ENCODE measurements around the gene XPNPEP2.
A peak's percentile ranks its signal among the peaks of the same experiment; 100 is the strongest.

XPNPEP2 gene

GRCh38 chrX:129780441-129781105 lies 41.8 kb downstream of the XPNPEP2 start:
- Histone ChIP-seq H3K9me3 (no peaks in the 10 kb centered on the region), H3K27me3 (no peaks in the 10 kb centered on the region), H3K4me3 (peak overlapping the region in 1 of 2 donors; percentile 10), H3K27ac (no peak overlapping the region), H3K4me1 (no peaks in the 10 kb centered on the region), H3K36me3 (no peaks in the 10 kb centered on the region)
- intact Hi-C loops (cut with DNase I; ENCODE audit: low total_unique reads): no loop called here
- DNase-seq: no peak
- TF ChIP-seq CTCF (IDR thresholded peaks at IDR 0.05): no peak

- no peaks in the 10 kb centered on the region for H3K9me3 ChIP-seq
- H3K4me3 ChIP-seq: no peak overlapping the region
- no peaks in the 10 kb centered on the region for H3K27me3 ChIP-seq
- no peak for TF ChIP-seq CTCF (IDR thresholded peaks at IDR 0.05)
- peak in 1 of 2 donors; percentile 34 for DNase-seq
- no peaks in the 10 kb centered on the region for H3K4me1 ChIP-seq
- no peaks in the 10 kb centered on the region for H3K36me3 ChIP-seq
- intact Hi-C loops (cut with DNase I; ENCODE audit: low total_unique reads): no loop called here
- no peak overlapping the region for H3K27ac ChIP-seq
These were observed 42.4 kb downstream of the XPNPEP2 start for GRCh38 chrX:129781134-129781672.

- Histone ChIP-seq H3K27ac (no peak overlapping the region), H3K4me3 (no peak overlapping the region)
- intact Hi-C loops (cut with DNase I; ENCODE audit: low total_unique reads): no loop called here
These were observed 43.1 kb downstream of the XPNPEP2 start for GRCh38 chrX:129781680-129782495.

GRCh38 chrX:129782706-129783105 lies 43.9 kb downstream of the XPNPEP2 start:
- no peak for TF ChIP-seq CTCF (IDR thresholded peaks at IDR 0.05)
- H3K4me3 ChIP-seq: no peak overlapping the region
- H3K27ac ChIP-seq: no peak overlapping the region
- H3K9me3 ChIP-seq: no peaks in the 10 kb centered on the region
- intact Hi-C loops (cut with DNase I; ENCODE audit: low total_unique reads): no loop called here
- H3K4me1 ChIP-seq: no peaks in the 10 kb centered on the region
- no peak for DNase-seq
- no peaks in the 10 kb centered on the region for H3K36me3 ChIP-seq
- no peaks in the 10 kb centered on the region for H3K27me3 ChIP-seq

More at GRCh38 chrX:129781680-129782495, 43.1 kb downstream of the XPNPEP2 start:
- TF ChIP-seq CTCF (IDR thresholded peaks at IDR 0.05): no peak
- H3K36me3 ChIP-seq: no peaks in the 10 kb centered on the region
- no peak for DNase-seq
- H3K27me3 ChIP-seq: no peaks in the 10 kb centered on the region
- H3K9me3 ChIP-seq: no peaks in the 10 kb centered on the region
- no peaks in the 10 kb centered on the region for H3K4me1 ChIP-seq

GRCh38 chrX:129783291-129783713 lies 44.5 kb downstream of the XPNPEP2 start:
- Histone ChIP-seq H3K9me3 (no peaks in the 10 kb centered on the region), H3K27me3 (no peaks in the 10 kb centered on the region), H3K4me3 (no peak overlapping the region), H3K4me1 (no peaks in the 10 kb centered on the region), H3K27ac (no peak overlapping the region), H3K36me3 (no peaks in the 10 kb centered on the region)
- DNase-seq: no peak
- intact Hi-C loops (cut with DNase I; ENCODE audit: low total_unique reads): no loop called here
- no peak for TF ChIP-seq CTCF (IDR thresholded peaks at IDR 0.05)

All from tibial artery (tissue), 4 donors.